Gastroesophageal sphincter (tissue), 3 donors: ENCODE results near the gene PXK.
"Not testable (repeated sequence)": the region's sequence is repeated elsewhere in the genome, so short reads cannot be mapped to it uniquely, and the experiment has no call there.

Experiments
- CTCF ChIP-seq, 4 experiments: fragments of 200-600 bp in 2 of 4; fragments of 450-650 bp in 2 of 4; sonication (generic) in 1 of 4; IDR thresholded peaks; one replicate each; pipeline ENCODE4 v1.5.1; 2017 to 2019; ENCODE audit warnings: antibody characterized with exemption in 4 of 4, mild to moderate bottlenecking in 2 of 4, moderate library complexity in 2 of 4
- EP300 ChIP-seq: sonication (generic); formaldehyde crosslinking; IDR thresholded peaks from one replicate; pipeline ENCODE4 v1.6.1; 2017; ENCODE audit warnings: antibody characterized with exemption, mild to moderate bottlenecking
- POLR2A ChIP-seq, 2 donors: fragments of 450-650 bp; IDR thresholded peaks; one replicate each; pipeline ENCODE4 v1.6.1; 2017; ENCODE audit warnings: antibody characterized with exemption in 2 of 2, mild to moderate bottlenecking in 2 of 2, moderate library complexity in 1 of 2
- POLR2AphosphoS5 ChIP-seq: sonication (generic); formaldehyde crosslinking; IDR thresholded peaks from one replicate; pipeline ENCODE4 v1.6.1; 2017; ENCODE audit warnings: antibody characterized with exemption

- not testable (repeated sequence) for TF ChIP-seq CTCF (IDR thresholded peaks at IDR 0.05); POLR2AphosphoS5; POLR2A (IDR thresholded peaks at IDR 0.05); EP300
These were observed 104.6 kb downstream of the PXK start for GRCh38 chr3:58437276-58437675.
